Vagina (tissue), 2 donors: ENCODE results near the gene MAP1LC3C.

Experiments used
- POLR2A ChIP-seq, 2 donors: fragments of 450-650 bp; IDR thresholded peaks; one replicate each; pipeline ENCODE4 v1.6.1; 2017; ENCODE audit warnings: antibody characterized with exemption in 2 of 2, mild to moderate bottlenecking in 2 of 2, moderate library complexity in 2 of 2
- POLR2AphosphoS5 ChIP-seq, 2 donors: sonication (generic); formaldehyde crosslinking; IDR thresholded peaks; one replicate each; pipeline ENCODE4 v1.9.0; 2017; ENCODE audit warnings: antibody characterized with exemption in 2 of 2, mild to moderate bottlenecking in 2 of 2, low read depth in 1 of 2; ENCODE audit not compliant: insufficient read depth in 1 of 2
- TF ChIP-seq, protein P1 (sequence below), 3 experiments: fragments of 450-650 bp in 2 of 3; fragments of 200-600 bp in 1 of 3; sonication (generic) in 1 of 3; IDR thresholded peaks; one replicate each; pipeline ENCODE4 v1.5.1; 2017 to 2019; ENCODE audit warnings: antibody characterized with exemption in 3 of 3, mild to moderate bottlenecking in 2 of 3, moderate library complexity in 2 of 3

DNA sequence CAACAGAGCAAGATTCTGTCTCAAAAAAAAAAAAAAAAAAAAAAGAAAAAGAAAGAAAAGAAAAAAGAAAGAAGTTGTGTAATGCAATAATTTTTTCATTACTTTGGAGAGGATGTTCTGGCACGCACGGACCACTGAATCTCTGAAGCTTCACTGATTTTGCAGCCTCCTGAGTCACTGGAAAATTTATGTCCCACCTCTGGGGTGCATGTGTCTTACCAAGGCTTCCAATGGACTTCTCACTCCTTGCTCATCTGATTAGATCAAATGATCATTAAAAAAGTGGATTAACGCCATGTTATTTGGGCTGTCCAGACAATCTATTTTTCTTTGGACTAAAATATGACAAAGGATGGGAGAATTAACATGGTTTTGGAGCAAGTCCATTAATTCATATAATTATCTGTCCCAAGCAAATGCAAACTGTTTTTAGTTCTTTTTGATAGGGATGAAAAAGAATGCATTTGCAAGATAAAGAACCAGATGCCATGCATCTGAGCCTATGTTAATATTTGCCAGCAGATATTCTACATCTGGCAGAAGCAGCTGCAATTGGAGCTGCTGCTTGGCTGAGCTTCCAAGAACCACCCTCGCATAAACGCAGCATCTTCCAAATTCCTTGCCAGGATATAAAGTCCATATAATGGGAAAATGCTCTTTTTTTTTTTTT is 10.1 kb upstream of the MAP1LC3C start:
- TF ChIP-seq, protein P1, sequence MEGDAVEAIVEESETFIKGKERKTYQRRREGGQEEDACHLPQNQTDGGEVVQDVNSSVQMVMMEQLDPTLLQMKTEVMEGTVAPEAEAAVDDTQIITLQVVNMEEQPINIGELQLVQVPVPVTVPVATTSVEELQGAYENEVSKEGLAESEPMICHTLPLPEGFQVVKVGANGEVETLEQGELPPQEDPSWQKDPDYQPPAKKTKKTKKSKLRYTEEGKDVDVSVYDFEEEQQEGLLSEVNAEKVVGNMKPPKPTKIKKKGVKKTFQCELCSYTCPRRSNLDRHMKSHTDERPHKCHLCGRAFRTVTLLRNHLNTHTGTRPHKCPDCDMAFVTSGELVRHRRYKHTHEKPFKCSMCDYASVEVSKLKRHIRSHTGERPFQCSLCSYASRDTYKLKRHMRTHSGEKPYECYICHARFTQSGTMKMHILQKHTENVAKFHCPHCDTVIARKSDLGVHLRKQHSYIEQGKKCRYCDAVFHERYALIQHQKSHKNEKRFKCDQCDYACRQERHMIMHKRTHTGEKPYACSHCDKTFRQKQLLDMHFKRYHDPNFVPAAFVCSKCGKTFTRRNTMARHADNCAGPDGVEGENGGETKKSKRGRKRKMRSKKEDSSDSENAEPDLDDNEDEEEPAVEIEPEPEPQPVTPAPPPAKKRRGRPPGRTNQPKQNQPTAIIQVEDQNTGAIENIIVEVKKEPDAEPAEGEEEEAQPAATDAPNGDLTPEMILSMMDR (IDR thresholded peaks at IDR 0.05) = no peak
- TF ChIP-seq POLR2A (IDR thresholded peaks at IDR 0.05) (no peak), POLR2AphosphoS5 (IDR thresholded peaks at IDR 0.05; ENCODE audit: insufficient read depth in 1 of 2, low read depth in 1 of 2) (no peak)
